ENCODE results near the gene PLEKHA1. TPM values are rescaled to one million over a fixed set of nuclear protein-coding genes. Genes with fewer than 3 reads are reported as not detected.
A peak's percentile ranks its signal among the peaks of the same experiment; 100 is the strongest.

Gene PLEKHA1
- total and polyA plus RNA-seq, 2 experiments from 2014 or later = 25.8 to 36.6 TPM

DNA sequence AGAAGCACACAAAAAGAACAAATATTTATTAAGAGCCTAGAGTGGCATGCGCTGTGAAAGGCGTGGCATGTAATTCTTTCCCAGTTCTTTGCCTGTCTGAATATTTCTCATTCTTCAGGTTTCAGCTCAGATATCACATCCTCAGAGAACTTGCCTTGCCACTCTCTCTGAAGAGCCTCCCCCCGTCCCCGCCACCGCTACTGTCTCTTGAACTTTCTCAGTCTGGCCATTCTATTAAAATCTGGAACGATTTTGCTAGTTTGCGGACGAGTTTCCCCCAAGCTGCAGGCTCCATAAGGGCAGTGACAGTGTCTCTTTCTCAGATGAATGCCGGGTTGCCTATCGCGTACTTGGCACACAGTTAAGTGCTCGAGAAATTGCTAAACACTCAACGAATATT is 787 bp upstream of the PLEKHA1 start:
- Mint-ChIP-seq H3K9me3 (no peaks in the 10 kb centered on the region), H3K36me3 (ENCODE audit: low read depth) (no peaks in the 10 kb centered on the region; the same call in 2 of the 3 replicates), H3K27me3 (ENCODE audit: insufficient read depth, low read depth, poor library complexity) (peaks cover 15% of the 10 kb centered on the region), H3K27ac (no peak overlapping the region; the same call in 1 of the 2 replicates), H3K4me3 (peak overlapping the region; percentile 92), H3K4me1 (peaks cover 26% of the 10 kb centered on the region)
- peak overlapping the region; percentile 85 for H3K4me3 ChIP-seq
- TF ChIP-seq NANOG (IDR thresholded peaks at IDR 0.05; ENCODE audit: borderline replicate concordance) = no peak
- TF ChIP-seq, protein P1, sequence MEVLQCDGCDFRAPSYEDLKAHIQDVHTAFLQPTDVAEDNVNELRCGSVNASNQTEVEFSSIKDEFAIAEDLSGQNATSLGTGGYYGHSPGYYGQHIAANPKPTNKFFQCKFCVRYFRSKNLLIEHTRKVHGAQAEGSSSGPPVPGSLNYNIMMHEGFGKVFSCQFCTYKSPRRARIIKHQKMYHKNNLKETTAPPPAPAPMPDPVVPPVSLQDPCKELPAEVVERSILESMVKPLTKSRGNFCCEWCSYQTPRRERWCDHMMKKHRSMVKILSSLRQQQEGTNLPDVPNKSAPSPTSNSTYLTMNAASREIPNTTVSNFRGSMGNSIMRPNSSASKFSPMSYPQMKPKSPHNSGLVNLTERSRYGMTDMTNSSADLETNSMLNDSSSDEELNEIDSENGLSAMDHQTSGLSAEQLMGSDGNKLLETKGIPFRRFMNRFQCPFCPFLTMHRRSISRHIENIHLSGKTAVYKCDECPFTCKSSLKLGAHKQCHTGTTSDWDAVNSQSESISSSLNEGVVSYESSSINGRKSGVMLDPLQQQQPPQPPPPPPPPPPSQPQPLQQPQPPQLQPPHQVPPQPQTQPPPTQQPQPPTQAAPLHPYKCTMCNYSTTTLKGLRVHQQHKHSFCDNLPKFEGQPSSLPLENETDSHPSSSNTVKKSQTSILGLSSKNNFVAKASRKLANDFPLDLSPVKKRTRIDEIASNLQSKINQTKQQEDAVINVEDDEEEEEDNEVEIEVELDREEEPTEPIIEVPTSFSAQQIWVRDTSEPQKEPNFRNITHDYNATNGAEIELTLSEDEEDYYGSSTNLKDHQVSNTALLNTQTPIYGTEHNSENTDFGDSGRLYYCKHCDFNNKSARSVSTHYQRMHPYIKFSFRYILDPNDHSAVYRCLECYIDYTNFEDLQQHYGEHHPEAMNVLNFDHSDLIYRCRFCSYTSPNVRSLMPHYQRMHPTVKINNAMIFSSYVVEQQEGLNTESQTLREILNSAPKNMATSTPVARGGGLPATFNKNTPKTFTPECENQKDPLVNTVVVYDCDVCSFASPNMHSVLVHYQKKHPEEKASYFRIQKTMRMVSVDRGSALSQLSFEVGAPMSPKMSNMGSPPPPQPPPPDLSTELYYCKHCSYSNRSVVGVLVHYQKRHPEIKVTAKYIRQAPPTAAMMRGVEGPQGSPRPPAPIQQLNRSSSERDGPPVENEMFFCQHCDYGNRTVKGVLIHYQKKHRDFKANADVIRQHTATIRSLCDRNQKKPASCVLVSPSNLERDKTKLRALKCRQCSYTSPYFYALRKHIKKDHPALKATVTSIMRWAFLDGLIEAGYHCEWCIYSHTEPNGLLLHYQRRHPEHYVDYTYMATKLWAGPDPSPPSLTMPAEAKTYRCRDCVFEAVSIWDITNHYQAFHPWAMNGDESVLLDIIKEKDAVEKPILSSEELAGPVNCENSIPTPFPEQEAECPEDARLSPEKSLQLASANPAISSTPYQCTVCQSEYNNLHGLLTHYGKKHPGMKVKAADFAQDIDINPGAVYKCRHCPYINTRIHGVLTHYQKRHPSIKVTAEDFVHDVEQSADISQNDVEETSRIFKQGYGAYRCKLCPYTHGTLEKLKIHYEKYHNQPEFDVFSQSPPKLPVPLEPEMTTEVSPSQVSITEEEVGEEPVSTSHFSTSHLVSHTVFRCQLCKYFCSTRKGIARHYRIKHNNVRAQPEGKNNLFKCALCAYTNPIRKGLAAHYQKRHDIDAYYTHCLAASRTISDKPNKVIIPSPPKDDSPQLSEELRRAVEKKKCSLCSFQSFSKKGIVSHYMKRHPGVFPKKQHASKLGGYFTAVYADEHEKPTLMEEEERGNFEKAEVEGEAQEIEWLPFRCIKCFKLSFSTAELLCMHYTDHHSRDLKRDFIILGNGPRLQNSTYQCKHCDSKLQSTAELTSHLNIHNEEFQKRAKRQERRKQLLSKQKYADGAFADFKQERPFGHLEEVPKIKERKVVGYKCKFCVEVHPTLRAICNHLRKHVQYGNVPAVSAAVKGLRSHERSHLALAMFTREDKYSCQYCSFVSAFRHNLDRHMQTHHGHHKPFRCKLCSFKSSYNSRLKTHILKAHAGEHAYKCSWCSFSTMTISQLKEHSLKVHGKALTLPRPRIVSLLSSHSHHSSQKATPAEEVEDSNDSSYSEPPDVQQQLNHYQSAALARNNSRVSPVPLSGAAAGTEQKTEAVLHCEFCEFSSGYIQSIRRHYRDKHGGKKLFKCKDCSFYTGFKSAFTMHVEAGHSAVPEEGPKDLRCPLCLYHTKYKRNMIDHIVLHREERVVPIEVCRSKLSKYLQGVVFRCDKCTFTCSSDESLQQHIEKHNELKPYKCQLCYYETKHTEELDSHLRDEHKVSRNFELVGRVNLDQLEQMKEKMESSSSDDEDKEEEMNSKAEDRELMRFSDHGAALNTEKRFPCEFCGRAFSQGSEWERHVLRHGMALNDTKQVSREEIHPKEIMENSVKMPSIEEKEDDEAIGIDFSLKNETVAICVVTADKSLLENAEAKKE (CRISPR knock-in tag; IDR thresholded peaks at IDR 0.05) = no peak
- TF ChIP-seq, protein P2, sequence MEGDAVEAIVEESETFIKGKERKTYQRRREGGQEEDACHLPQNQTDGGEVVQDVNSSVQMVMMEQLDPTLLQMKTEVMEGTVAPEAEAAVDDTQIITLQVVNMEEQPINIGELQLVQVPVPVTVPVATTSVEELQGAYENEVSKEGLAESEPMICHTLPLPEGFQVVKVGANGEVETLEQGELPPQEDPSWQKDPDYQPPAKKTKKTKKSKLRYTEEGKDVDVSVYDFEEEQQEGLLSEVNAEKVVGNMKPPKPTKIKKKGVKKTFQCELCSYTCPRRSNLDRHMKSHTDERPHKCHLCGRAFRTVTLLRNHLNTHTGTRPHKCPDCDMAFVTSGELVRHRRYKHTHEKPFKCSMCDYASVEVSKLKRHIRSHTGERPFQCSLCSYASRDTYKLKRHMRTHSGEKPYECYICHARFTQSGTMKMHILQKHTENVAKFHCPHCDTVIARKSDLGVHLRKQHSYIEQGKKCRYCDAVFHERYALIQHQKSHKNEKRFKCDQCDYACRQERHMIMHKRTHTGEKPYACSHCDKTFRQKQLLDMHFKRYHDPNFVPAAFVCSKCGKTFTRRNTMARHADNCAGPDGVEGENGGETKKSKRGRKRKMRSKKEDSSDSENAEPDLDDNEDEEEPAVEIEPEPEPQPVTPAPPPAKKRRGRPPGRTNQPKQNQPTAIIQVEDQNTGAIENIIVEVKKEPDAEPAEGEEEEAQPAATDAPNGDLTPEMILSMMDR (conservative IDR thresholded peaks at IDR 0.05; ENCODE audit: low read depth in 2 of 2) = no peak
- no peak for TF ChIP-seq ZNF331 (CRISPR knock-in tag; IDR thresholded peaks at IDR 0.05; ENCODE audit: low read depth)
- no peak for TF ChIP-seq CREB1 (CRISPR knock-in tag; IDR thresholded peaks at IDR 0.05; ENCODE audit: low read depth)
- no peak for TF ChIP-seq POLR2AphosphoS5 (IDR thresholded peaks at IDR 0.05; ENCODE audit: low read depth)
- TF ChIP-seq EZH2phosphoT487 (IDR thresholded peaks at IDR 0.05; ENCODE audit: unreplicated experiment) = no peak
- TF ChIP-seq, protein P3, sequence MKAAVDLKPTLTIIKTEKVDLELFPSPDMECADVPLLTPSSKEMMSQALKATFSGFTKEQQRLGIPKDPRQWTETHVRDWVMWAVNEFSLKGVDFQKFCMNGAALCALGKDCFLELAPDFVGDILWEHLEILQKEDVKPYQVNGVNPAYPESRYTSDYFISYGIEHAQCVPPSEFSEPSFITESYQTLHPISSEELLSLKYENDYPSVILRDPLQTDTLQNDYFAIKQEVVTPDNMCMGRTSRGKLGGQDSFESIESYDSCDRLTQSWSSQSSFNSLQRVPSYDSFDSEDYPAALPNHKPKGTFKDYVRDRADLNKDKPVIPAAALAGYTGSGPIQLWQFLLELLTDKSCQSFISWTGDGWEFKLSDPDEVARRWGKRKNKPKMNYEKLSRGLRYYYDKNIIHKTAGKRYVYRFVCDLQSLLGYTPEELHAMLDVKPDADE (IDR thresholded peaks at IDR 0.05) = no peak
- TF ChIP-seq JUNB (IDR thresholded peaks at IDR 0.05; ENCODE audit: unreplicated experiment) = no peak
- no peak for TF ChIP-seq ZNF114 (CRISPR knock-in tag; IDR thresholded peaks at IDR 0.05)
- no peak for TF ChIP-seq EZH2 (IDR thresholded peaks at IDR 0.05; ENCODE audit: low read depth, unreplicated experiment)
- TF ChIP-seq, protein P4, sequence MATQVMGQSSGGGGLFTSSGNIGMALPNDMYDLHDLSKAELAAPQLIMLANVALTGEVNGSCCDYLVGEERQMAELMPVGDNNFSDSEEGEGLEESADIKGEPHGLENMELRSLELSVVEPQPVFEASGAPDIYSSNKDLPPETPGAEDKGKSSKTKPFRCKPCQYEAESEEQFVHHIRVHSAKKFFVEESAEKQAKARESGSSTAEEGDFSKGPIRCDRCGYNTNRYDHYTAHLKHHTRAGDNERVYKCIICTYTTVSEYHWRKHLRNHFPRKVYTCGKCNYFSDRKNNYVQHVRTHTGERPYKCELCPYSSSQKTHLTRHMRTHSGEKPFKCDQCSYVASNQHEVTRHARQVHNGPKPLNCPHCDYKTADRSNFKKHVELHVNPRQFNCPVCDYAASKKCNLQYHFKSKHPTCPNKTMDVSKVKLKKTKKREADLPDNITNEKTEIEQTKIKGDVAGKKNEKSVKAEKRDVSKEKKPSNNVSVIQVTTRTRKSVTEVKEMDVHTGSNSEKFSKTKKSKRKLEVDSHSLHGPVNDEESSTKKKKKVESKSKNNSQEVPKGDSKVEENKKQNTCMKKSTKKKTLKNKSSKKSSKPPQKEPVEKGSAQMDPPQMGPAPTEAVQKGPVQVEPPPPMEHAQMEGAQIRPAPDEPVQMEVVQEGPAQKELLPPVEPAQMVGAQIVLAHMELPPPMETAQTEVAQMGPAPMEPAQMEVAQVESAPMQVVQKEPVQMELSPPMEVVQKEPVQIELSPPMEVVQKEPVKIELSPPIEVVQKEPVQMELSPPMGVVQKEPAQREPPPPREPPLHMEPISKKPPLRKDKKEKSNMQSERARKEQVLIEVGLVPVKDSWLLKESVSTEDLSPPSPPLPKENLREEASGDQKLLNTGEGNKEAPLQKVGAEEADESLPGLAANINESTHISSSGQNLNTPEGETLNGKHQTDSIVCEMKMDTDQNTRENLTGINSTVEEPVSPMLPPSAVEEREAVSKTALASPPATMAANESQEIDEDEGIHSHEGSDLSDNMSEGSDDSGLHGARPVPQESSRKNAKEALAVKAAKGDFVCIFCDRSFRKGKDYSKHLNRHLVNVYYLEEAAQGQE (IDR thresholded peaks at IDR 0.05; ENCODE audit: unreplicated experiment) = no peak
- TF ChIP-seq STAT1 (IDR thresholded peaks at IDR 0.05; ENCODE audit: unreplicated experiment) = no peak
- H3K4me1 ChIP-seq (ENCODE audit: insufficient read depth) = peaks cover 13% of the 10 kb centered on the region
- peaks cover 14% of the 10 kb centered on the region; the same call in 1 of the 2 replicates for H4K20me1 ChIP-seq (replicated peaks; ENCODE audit: insufficient read depth)
- no peak overlapping the region for H3K27ac ChIP-seq (ENCODE audit: low read depth)
- peak; percentile 11 for DNase-seq (ENCODE audit: low spot score)
- H2AFZ ChIP-seq = peak overlapping the region; percentile 99; the same call in 1 of the 2 replicates
- H3K36me3 ChIP-seq (ENCODE audit: insufficient read depth) = no peaks in the 10 kb centered on the region
- ATAC-seq = peak; percentile 2
- H3K9me2 ChIP-seq (ENCODE audit: insufficient read depth) = no peaks in the 10 kb centered on the region
- no peaks in the 10 kb centered on the region for H3F3A ChIP-seq (replicated peaks; ENCODE audit: low read depth)
- peaks cover 29% of the 10 kb centered on the region for H3K79me2 ChIP-seq (replicated peaks; ENCODE audit: insufficient read depth)
- H3K4me2 ChIP-seq = peak overlapping the region; percentile 96
- H3K27me3 ChIP-seq (ENCODE audit: insufficient read depth) = peaks cover 17% of the 10 kb centered on the region
